ENCODE data around the gene MACROH2A2. TPM values are rescaled to one million over a fixed set of nuclear protein-coding genes. Genes with fewer than 3 reads are reported as not detected.

Gene MACROH2A2
- total and polyA plus RNA-seq, 2 of the 4 experiments (the other 2 are of a cell fraction): 16.1 to 17.4 TPM

Other genes with a start within 250 kb of the MACROH2A2 start
- 1.7 and 2.0 TPM in 2 replicates for gene AIFM2, start 80.0 kb downstream of the MACROH2A2 start, total RNA-seq (2012; rRNA removed)
- gene AIFM2, start 80.0 kb downstream of the MACROH2A2 start, polyA plus RNA-seq (2012; rRNA removed): 4.5 and 4.6 TPM in 2 replicates
- gene TYSND1, start 93.9 kb downstream of the MACROH2A2 start, total RNA-seq (2012; rRNA removed): 2.8 and 2.9 TPM in 2 replicates
- gene TYSND1, start 93.9 kb downstream of the MACROH2A2 start, polyA plus RNA-seq (2012; rRNA removed): 4.1 and 4.6 TPM in 2 replicates
- gene SAR1A, start 117.7 kb downstream of the MACROH2A2 start, total RNA-seq (2012; rRNA removed): 161 and 272 TPM in 2 replicates
- 45.8 and 56.9 TPM in 2 replicates for gene SAR1A, start 117.7 kb downstream of the MACROH2A2 start, polyA plus RNA-seq (2012; rRNA removed)
- gene PPA1, start 180.6 kb downstream of the MACROH2A2 start, total RNA-seq (2012; rRNA removed): 102 and 211 TPM in 2 replicates
- gene PPA1, start 180.6 kb downstream of the MACROH2A2 start, polyA plus RNA-seq (2012; rRNA removed): 69.4 and 78.6 TPM in 2 replicates
- gene NPFFR1, start 231.2 kb downstream of the MACROH2A2 start, total RNA-seq (2012; rRNA removed): not detected in 2 replicates
- gene NPFFR1, start 231.2 kb downstream of the MACROH2A2 start, polyA plus RNA-seq (2012; rRNA removed): not detected in 2 replicates